ENCODE measurements around the gene MTX3. TPM values are rescaled to one million over a fixed set of nuclear protein-coding genes. Genes with fewer than 3 reads are reported as not detected.

MTX3 gene
- total RNA-seq, 1 experiment from 2014 or later = 34.6 TPM

- no peak for TF ChIP-seq ZNF532 (CRISPR knock-in tag; IDR thresholded peaks at IDR 0.05; ENCODE audit: borderline replicate concordance)
- no peak for TF ChIP-seq ESRRA (CRISPR knock-in tag; IDR thresholded peaks at IDR 0.05; ENCODE audit: borderline replicate concordance)
- TF ChIP-seq ATF3 (CRISPR knock-in tag; conservative IDR thresholded peaks at IDR 0.05) = no peak
- TF ChIP-seq PRRX2 (CRISPR knock-in tag; IDR thresholded peaks at IDR 0.05) = no peak
- no peak for TF ChIP-seq USF2 (CRISPR knock-in tag; IDR thresholded peaks at IDR 0.05)
- no peak for TF ChIP-seq ZNF232 (CRISPR knock-in tag; IDR thresholded peaks at IDR 0.05)
- TF ChIP-seq ZSCAN18 (CRISPR knock-in tag; IDR thresholded peaks at IDR 0.05) = no peak
- no peak for TF ChIP-seq CDX4 (CRISPR knock-in tag; IDR thresholded peaks at IDR 0.05; ENCODE audit: borderline replicate concordance)
Measured at GRCh38 chr5:79932510-79933504, 58.3 kb downstream of the MTX3 start (continued).

GRCh38 chr5:79931866-79932265, 59.2 kb downstream of the MTX3 start:
- ATAC-seq (no peak), DNase-seq (ENCODE audit: low spot score) (no peak)
- H3K4me1 Mint-ChIP-seq = peaks cover under 1% of the 10 kb centered on the region
- ChIA-PET CTCF (no interaction called here), POLR2A (no interaction called here)
- no peaks in the 10 kb centered on the region for H3K9me3 Mint-ChIP-seq
- no peaks in the 10 kb centered on the region; the same call in 1 of the 2 replicates for H3K27me3 Mint-ChIP-seq (ENCODE audit: low read depth)
- no peak overlapping the region for H3K4me3 Mint-ChIP-seq
- no peak for TF ChIP-seq ESRRA (CRISPR knock-in tag; IDR thresholded peaks at IDR 0.05; ENCODE audit: borderline replicate concordance)
- TF ChIP-seq ZNF121 (CRISPR knock-in tag; IDR thresholded peaks at IDR 0.05) = no peak
- no peak for TF ChIP-seq MAX (CRISPR knock-in tag; IDR thresholded peaks at IDR 0.05)
- H3K27ac Mint-ChIP-seq = no peak overlapping the region
- no peaks in the 10 kb centered on the region for H3K36me3 Mint-ChIP-seq

- no peaks in the 10 kb centered on the region for H3K9me3 Mint-ChIP-seq
- no peaks in the 10 kb centered on the region for H3K27me3 Mint-ChIP-seq (ENCODE audit: low read depth)
- CTCF ChIA-PET = no interaction called here
- H3K4me1 Mint-ChIP-seq = peaks cover 5% of the 10 kb centered on the region
- POLR2A ChIA-PET = no interaction called here
- no peak overlapping the region for H3K4me3 Mint-ChIP-seq
- no peak for ATAC-seq
- no peak overlapping the region for H3K27ac Mint-ChIP-seq
- no peak for DNase-seq (ENCODE audit: low spot score)
- no peaks in the 10 kb centered on the region for H3K36me3 Mint-ChIP-seq
- TF ChIP-seq ERG (CRISPR knock-in tag; IDR thresholded peaks at IDR 0.05) (no peak), SMAD4 (CRISPR knock-in tag; IDR thresholded peaks at IDR 0.05) (no peak), TEAD4 (CRISPR knock-in tag; IDR thresholded peaks at IDR 0.05) (no peak), USF1 (CRISPR knock-in tag; IDR thresholded peaks at IDR 0.05) (no peak), ZNF671 (CRISPR knock-in tag; IDR thresholded peaks at IDR 0.05) (no peak), ZMAT4 (CRISPR knock-in tag; IDR thresholded peaks at IDR 0.05) (no peak), ZNF121 (CRISPR knock-in tag; IDR thresholded peaks at IDR 0.05) (no peak), MLX (CRISPR knock-in tag; IDR thresholded peaks at IDR 0.05) (no peak), JUN (CRISPR knock-in tag; IDR thresholded peaks at IDR 0.05) (no peak), NFATC4 (CRISPR knock-in tag; IDR thresholded peaks at IDR 0.05) (no peak)
Measured at GRCh38 chr5:79931409-79931808, 59.7 kb downstream of the MTX3 start.
